Vagina (tissue), 2 donors: ENCODE measurements around the gene ACSF3.

Source experiments
- CTCF ChIP-seq, 3 experiments: fragments of 450-650 bp in 2 of 3; fragments of 200-600 bp in 1 of 3; sonication (generic) in 1 of 3; IDR thresholded peaks; one replicate each; pipeline ENCODE4 v1.5.1; 2017 to 2019; ENCODE audit warnings: antibody characterized with exemption in 3 of 3, mild to moderate bottlenecking in 2 of 3, moderate library complexity in 2 of 3
- POLR2A ChIP-seq, 2 donors: fragments of 450-650 bp; IDR thresholded peaks; one replicate each; pipeline ENCODE4 v1.6.1; 2017; ENCODE audit warnings: antibody characterized with exemption in 2 of 2, mild to moderate bottlenecking in 2 of 2, moderate library complexity in 2 of 2

- TF ChIP-seq CTCF (IDR thresholded peaks at IDR 0.05) (no peak), POLR2A (IDR thresholded peaks at IDR 0.05) (no peak)
Measured at GRCh38 chr16:89094252-89094879, 714 bp downstream of the ACSF3 start.
